Tongue (tissue), 2 donors: ENCODE results near the gene SUN5. TPM values are rescaled to one million over a fixed set of nuclear protein-coding genes. Genes with fewer than 3 reads are reported as not detected.
A peak's percentile ranks its signal among the peaks of the same experiment; 100 is the strongest.

Experiments
- DNase-seq: peaks from one replicate; pipeline ENCODE4 v3.0.0-alpha.2; 2015
- total RNA-seq: library from RNA; depleted of rRNA; stranded (reverse); fragments of >200 nt; gene quantifications from one replicate; pipeline ENCODE4 v1.2.3, GENCODE V29; 2014

SUN5 gene
- total RNA-seq, 1 donor from 2014 or later = not detected

GRCh38 chr20:33026779-33027759, 22.8 kb upstream of the SUN5 start:
- DNase-seq = no peak

DNA sequence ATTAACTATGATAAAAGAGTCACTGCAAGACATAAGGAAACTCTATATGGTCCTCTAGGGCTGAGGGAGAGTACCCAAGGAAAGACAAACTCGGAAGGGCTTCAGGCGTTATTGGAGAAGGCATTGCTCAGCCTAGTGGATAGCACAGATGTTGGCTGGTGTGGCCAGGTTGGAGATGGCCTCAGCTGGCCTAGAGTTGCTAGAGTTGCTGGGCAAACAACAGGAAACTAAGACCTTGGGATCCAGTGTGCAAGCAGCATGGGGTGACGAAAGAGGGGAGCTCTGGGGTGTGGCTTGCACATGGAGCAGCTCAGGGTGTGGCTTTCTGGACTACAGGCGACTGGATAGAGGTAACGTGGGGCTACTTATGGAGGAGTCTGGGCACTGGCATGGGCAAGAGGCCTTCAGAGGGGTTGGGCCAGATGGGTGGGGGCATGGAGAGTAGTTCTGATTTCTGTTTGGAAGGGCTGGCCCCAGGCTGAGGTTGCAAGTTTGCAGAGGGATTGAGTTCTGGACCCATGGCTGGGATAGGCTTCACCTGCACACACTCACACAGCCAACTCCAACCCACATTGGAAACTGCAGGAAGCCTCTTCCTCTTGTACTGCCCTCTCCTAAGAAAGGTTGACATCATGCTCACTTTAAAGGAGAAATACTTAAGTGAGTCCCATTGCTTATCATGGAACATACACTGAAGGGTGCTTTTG, 22.0 kb upstream of the SUN5 start:
- DNase-seq = no peak

- DNase-seq = no peak
Observed at GRCh38 chr20:33025318-33025876, 21.2 kb upstream of the SUN5 start.

DNA sequence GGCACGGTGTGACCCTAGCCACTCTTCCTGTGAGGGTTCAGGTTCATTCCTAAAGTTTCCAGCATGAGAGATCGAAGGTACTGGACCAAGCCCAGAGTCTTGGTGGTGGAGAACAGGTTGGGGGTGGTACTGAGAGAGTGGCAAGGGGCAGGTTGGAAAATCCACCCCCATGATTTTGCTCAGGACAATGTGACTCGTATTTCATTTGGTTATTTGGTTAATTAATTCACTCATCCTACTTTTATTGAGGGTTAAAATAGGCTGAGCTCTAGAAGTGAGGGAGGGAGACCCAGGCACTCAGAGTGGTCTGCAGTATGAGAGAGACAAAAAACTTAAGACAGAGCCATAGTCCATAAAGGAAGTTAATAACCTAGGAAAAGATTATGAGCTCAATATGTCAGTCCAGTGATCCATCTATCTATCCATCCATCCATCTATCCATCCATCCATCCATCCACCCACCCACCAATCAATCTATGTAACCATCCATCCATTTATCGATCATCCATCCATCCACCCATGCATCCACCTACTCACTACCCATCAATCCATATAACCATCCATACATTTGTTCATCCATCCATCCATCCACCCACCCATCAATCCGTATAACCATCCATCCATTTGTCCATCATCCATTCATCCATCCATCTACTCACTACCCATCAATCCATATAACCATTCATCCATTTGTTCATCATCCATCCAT, 20.5 kb upstream of the SUN5 start:
- no peak for DNase-seq

DNA sequence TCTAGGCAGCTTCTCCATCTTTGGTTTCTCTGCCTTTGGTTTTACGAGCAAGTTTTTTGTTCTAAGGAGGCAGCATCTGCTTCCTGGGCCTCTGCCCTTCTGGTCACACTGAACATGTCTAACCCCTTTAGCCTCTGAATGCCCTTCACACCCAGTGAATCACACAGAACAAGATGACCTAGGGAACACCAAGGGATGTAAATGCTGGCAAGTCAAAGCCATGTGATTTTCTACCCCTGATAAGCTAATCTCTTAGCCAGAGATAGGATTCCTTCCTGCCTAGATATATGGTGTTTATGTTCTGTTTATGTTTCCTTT, 20.0 kb upstream of the SUN5 start:
- no peak for DNase-seq

GRCh38 chr20:33023439-33024242, 19.4 kb upstream of the SUN5 start:
- no peak for DNase-seq

DNA sequence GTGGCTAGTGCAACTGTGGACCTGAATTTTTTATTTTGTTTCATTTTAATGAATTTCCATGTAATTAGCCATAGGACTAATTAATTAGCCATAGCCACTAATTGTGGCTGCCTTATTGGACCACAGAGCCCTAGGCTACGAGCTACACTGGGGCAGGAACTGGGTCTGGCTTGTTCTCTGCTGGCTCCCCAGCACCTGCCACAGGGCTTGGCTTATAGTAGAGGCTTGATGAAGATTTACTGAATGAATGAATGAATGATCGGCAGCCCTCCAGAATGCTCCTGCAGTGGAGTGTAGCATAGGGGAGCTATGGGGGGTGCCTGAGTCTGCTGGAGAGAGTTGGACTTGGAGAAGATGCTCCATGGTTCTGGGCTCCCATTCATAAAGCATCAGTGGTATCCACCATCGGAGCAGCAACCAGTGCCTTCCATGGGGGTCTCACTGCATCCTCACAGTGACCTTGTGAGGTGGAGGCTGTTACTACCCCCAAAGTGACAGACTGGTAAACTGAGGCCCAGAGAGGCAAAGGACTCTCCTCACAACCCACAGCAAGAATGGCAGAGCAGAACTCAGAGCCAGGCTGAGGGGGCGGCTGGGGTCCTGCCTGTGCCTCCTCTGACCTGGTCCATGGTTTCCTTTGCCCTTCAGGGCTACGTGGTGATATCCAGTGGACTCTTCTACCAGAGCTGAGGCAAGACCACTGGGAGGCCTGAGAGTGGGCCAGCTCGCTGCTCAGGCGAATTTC, 18.6 kb upstream of the SUN5 start:
- no peak for DNase-seq

GRCh38 chr20:33022289-33022688, 18.1 kb upstream of the SUN5 start:
- no peak for DNase-seq

- DNase-seq = no peak
Observed at GRCh38 chr20:33021879-33022278, 17.6 kb upstream of the SUN5 start.

DNA sequence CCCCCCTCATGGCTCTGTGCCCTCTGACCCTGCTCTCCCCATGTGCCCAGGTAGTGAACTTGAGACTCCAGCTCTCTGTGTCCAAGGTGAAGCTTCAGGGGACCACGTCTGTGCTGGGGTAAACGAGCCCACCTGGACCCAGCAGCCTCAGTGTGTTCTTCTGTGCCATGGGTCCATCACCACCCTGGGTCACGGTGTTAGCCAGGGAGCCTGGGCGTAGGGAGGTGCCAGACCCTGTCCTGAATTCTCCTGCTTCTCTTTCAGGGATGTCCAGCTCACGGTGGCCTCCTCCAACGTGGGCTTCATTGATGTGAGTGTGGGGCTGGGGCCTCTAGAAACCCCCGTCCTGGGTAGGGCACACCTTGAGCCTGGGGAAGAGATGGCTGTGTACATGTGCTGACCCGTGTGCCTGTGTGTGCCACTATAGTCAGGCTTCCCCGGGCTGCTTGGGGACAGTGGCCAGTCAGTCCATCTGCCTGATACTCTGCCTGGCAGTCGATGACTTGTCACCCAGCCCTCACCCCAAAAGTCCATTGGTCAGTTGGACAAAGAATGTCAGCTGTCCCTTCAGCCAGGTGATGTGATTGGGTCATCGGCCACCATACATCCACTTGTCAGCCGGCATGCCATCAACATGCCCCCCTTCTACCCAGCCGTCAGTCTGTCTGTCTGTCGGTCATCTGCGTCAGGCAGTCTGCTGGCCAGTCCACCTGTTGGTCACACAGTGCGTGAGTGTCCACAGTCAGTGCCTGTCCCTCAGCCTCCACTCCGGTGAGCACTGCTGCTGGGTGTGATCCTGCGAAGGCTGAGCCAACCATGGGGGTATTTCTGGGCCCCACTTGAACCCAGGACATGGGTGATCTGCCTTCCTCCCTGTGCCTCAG, 16.3 kb upstream of the SUN5 start:
- DNase-seq = no peak

- peak; percentile 8 for DNase-seq
Observed at GRCh38 chr20:33019465-33020277, 15.4 kb upstream of the SUN5 start.

- DNase-seq = no peak
Observed at GRCh38 chr20:33018169-33018931, 14.1 kb upstream of the SUN5 start.

DNA sequence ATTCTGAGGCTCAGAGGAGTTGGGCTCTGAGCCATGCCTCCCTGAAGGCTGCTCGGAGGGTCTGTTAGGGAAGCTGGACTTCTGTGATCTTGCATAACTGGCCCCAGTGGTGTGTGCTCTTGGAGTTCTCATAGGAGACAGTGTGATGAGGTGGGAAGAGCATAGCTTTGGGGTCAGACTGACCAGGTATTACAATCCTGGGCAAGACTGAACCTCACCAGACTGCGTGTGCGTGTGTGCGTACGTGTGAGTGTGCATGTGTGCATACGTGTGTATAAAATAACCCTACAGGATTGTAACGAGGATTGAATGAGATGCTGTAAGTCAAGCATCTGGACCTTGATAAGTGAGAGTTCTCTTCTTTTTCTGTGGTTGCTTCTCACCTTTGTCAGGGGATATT, 13.3 kb upstream of the SUN5 start:
- DNase-seq = no peak

GRCh38 chr20:33016581-33017109, 12.4 kb upstream of the SUN5 start:
- no peak for DNase-seq

DNA sequence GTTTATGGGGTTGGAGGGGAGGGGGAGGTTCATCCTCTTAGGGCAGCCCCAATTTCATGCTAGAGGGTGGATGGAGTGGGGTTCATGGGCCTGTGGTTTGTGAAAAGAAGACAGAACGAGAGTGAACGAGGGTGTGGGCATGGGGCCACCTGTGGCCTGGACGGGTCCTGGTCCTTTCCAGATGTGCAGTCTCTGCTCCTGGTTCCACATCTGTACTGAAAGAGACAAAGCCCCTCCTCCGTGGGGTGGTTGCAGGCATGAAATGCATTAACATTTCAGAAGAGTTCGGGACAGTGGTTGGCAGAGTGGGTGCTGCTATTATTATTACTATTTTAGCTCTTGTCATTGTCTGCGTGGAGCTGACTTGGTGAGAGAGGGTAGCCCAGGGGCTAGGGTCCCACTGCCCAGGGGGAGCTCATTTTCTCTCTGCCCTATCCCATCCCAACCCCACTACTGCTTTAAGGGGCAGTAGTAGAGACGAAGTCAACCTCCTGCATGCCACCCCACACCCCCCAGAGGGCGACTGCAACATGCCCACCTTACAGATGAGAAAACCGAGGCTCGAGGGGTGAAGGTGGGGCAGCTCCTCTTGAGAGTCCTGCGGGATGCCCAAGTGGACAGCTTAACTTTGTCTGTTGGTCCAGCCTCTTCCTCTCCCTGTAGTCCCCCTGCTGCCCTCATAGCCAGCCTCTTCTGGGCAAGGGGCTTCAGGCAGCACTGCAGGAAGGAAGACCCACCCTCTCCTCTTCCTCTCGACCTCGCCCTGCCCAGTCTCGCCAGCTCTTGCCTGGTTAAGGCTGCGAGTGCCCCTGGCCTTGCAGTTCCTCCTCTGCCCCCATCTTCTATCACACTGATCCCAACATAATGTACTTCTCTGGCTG, 11.7 kb upstream of the SUN5 start:
- DNase-seq = no peak

- no peak for DNase-seq
Observed at GRCh38 chr20:33015114-33015484, 10.9 kb upstream of the SUN5 start.
